Ecto neural progenitor cell (in vitro differentiated cells): Measurements from ENCODE around the gene IRX6.

Experiments used
- DNase-seq: peaks from one replicate; pipeline ENCODE4 v3.0.0-alpha.2; 2018; ENCODE audit warnings: low spot score

IRX6 gene

DNA sequence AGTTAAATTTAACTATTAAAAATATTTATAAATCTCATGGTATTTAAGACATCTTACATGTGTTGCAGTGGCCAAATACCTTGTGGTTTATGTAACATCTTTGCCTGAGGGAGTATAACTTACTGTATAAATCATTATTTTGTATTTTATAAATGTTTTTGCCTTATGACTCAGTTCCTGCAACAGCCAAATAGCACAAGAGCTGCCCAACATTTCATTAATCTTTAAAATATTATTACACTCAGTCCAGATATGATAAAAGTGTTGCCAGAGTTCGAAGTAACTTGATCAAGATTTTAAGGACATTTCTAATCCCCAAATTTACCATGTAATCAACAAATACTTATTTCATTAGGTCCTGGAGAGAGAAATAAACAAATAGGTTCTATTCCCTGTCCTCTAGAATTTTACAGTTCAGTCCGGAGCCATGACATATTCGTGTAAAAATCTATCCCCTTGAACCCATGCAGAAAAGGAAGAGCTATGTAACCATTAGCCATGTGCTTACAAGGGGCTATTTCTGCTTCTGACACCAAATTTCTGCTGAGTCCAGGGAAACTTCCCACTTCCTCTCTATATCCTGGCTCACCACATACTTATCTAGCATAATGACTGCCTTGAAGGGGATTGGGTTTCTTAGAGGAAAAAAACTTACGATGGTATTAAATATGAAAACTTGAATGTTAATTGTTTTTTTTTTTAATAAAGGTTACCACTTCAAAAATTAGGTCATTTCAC lies 44.0 kb downstream of the IRX6 start:
- DNase-seq = no peak

GRCh38 chr16:55369151-55369550 lies 45.1 kb downstream of the IRX6 start:
- DNase-seq = no peak

DNA sequence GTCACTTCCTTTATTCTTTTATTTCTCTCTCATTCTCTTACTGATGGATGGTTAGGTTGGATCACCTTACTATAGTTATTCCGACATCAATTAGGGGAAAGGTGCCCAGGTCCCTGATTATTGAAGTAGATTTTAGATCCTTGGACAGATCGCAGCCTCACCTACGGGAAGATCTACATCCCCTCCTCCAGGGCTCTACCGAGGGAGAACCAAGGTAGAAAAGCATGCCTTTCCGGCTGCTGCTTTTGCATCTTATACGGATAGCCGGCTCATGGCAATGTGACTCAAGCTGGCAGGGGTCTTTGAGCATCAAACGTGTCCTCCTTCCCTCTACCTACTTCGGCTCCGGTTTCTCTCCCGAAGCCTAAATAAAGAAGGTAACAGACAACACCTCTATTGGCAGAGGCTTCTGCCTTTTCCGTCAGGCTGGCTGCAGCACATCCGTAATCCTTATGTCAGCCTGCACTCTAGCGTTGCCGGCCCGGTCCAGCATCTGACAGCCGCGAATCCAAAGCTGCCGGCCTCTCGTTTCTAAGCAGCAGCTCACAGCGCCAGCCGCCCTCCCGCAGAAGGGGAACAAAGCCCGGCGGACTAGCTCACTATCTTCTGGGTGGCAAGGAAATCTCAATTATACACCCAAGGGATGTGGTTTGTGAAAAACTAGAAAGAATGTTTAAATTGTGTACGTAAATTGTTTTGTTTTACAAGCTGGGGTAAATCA lies 46.9 kb downstream of the IRX6 start:
- peak; percentile 86 for DNase-seq

- no peak for DNase-seq
These were observed 48.9 kb downstream of the IRX6 start for GRCh38 chr16:55372792-55373488.

DNA sequence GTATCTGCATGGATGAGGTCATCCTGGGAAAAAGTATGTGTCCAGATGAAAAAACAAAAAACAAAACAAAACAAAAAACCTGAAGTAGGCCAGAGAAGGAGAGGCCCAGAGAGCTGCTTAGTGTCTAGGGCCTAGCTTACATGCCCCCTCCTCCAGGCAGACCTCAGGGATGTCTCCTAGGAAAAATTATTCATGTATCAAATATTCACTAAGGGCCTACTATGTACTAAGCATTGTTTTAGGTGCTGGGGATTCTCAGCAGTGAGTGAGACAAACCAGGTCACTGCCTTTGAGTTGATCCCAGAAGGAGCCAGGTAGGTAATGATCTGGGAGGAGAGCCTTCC lies 49.5 kb downstream of the IRX6 start:
- no peak for DNase-seq

DNA sequence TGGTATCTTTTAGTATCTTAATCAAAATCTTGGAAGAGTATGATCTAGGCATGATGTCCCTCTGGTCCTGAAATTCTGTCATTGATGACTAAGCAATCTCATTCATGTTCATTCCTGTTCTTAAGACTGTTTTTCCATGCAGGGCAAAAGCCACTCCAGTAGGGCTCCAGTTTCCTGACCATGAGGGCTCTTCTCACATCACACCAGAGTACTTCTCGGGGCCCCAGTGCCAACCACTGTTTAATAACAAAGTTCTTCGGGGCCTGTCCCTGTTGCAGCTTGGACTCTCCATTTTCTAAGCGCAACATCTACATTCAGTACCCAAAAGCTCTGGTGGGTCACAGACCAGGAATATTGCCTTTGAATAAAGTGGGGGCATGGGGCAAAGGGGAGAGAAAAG lies 52.0 kb downstream of the IRX6 start:
- DNase-seq = no peak

DNA sequence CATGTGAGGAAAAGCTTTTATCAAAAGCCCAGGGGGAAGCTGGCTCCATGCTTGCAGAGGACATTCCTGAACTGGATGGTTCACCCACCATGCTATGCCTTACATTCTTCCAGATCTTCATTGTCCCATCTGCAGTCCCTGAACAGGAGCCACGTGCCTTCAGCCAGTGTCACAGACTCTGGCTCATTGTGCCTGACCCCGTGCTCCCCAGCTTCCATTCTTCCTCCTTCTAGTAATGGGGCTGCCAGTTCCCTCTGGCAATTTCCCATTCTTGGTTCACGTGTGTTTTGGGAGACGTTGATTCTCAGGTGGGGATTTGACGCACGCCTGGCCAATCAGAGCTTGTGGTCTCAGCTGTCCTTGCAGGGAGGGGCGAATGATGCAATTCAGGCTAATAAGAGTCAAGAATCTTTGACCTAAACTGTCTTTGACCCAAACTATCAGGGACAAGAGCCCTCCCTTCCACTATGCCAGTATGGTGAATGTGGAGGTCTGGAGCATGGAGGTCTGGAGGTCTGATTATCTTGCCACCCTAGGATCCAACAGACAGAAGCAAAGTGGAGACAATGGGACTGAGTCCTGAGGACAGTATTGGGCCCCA lies 52.7 kb downstream of the IRX6 start:
- DNase-seq = no peak

DNA sequence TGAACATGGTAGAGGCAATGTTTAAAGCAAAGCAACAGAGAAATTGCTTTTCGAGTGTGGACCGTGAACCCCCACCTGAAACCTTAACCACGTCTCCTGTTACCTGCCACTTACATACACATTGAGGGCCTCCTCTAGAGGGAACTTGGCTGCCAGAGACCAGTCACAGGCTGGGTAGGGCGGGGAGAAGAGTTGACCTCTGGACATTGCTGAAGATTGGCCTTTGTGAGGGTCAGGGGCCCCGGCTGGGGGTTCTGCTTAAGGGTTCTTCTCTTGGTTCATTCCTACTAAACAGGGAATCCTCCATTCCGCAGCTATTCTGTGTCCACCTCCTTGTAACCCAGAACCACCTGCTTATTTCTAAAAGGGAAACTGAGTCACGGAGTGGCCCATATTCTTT lies 53.8 kb downstream of the IRX6 start:
- DNase-seq = no peak

- no peak for DNase-seq
These were observed 54.6 kb downstream of the IRX6 start for GRCh38 chr16:55378616-55379015.

- DNase-seq = no peak
These were observed 55.4 kb downstream of the IRX6 start for GRCh38 chr16:55379371-55379770.

DNA sequence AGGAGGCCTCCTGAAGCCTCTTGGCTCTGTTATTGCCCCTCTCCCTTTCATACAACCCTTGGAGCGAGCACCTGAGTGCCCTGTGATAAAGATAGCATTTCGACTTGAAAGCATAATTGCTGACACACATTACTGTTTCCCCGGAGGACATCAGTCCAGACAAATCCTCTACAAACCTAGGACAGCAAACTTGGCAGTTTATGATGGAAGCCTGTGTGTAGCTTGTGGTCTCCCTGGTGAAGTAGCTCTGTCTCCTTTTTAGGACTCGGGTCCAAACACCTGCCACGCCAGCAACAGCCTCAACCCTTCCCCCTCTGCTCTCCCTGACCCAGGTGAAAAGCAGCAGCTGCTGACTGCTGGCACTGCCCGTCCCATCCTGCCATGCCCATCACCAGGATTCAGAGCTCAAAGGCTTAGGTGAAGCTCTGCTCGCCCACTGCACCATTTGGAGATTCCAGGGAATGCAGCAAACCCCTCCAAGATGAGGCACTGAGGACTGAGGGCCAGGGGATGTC lies 55.9 kb downstream of the IRX6 start:
- DNase-seq = no peak
